Nucleus accumbens (tissue), 56 donors: ENCODE measurements around the gene CPD.

Source experiments
- DNase-seq, 56 donors: peaks; one replicate each; lab custom pipeline; 2025; lab: John Stamatoyannopoulos, UW

Gene CPD

GRCh38 chr17:30352240-30352814 lies 26.4 kb upstream of the CPD start:
- no peak for DNase-seq

DNA sequence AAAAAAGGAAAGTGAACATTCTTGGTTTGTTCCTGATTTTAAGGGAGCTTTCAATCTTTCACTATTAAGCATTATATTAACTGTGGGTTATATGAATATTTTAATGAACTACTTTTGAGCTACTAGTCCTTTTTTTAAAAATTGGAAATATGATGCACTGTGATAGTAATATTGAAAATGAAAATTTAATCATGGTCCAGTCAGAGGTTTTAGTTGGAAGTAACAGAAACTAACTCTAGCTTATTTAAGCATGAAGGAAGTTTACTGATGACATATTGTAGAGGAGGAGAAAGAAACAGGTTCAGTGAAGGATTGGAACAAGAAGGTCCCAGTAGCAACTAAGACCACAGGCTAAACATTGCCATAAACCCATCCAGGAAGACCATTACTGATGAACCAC lies 24.0 kb upstream of the CPD start:
- DNase-seq: no peak

DNA sequence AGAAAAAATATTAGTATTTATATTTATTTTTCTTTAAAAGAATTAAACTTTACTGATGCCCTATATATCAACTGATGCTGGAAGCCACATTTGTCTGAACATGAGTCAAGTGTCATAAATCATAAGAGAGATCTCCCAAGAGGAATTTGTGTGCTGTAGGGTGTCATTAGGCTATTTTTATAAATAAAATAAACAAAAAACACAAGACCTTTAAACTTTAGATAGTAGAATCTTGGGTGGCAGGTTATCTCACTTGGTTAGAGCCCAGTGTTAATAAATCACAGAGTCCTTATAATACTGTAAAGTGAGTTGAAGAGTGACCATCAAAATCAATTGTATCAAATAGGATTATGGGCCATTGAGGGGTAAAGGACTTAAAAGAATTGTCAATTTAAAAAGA lies 21.3 kb upstream of the CPD start:
- DNase-seq: no peak

DNA sequence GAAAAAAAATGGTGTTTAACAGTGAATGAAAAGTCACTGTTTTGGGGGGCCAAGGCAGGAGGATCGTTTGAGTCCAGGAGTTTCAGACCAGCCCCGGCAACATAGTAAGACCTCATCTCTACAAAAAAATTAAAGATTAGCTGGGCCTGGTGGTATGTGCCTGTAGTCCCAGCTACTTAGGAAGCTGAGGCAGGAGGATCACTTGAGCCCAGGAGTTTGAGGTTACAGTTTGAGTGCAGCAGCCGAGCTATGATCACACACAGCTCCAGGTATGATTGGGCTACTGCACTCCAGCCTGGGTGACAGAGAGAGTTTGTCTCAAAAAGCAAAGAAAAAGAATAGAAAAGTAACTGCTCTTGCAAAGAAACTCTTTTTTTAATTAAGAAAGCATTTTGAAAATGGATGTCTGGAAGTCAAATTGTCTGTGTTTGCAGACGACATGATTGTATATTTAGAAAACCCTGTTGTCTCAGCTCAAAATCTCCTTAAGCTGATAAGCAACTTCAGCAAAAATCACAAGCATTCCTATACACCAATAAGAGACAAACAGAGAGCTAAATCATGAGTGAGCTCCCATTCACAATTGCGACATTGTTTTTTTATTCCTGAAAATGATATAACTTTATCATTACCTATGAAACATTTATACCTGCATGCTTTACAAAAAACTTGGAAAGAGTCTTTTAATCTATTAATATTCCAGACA lies 20.5 kb upstream of the CPD start:
- no peak for DNase-seq

DNA sequence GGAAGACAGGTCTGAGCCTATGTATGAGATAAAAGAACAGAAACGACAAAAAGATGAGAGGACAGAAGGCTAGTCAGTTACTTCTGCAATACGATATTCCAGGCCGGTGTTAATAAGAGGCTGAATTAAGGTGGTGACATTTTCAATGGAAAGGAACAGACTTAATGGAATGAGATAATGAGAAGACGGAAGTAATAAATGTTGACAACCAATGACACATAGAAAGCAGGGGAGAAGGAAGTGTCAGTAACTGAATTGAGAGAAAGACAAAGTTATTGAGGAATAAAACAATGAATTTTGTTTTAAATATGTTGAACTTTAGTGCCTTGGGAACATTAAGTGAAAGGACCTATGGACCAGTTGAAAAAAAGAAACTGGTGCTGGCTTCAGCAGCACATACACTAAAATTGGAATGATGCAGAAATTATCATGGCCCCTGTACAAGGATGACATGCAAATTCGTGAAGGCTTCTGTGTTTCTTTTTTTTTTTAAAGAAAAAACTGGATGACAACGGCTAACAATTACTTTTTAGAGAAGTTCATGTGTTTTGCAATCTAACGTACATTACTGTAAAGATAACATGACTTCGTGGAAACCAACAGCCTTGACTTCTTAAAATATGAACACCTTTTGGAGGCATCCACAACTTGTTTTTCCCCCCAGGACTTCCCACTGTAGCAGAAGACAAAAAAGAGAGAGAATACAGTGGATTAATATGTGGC lies 18.5 kb upstream of the CPD start:
- DNase-seq: no peak

- no peak for DNase-seq
These were observed 16.9 kb upstream of the CPD start for GRCh38 chr17:30361766-30362279.

DNA sequence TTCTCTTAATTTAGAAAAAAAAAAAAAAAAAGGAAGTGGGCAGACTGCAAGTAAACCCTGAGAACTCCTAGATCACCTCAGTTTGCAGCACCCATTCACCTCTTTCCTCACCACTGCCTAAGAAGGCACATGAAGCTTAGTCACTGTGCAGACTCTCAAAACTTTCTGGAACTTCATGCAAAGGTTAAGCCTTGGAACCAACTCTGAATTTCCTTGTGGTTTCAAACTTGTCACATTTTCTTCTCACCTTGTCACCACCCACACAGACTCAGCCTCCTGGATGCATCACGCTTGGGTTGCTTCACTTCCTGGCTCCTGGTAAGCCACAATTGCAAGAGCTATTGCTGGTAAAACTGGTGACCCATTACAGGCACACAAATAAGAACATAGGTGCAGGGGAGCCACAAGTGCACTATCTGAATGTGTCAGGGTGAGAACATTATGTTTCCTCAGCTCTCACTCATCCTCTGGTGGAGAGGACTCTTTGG lies 15.0 kb upstream of the CPD start:
- peak in 8 of 56 donors; percentile 11 to 54 (median 29) for DNase-seq

DNA sequence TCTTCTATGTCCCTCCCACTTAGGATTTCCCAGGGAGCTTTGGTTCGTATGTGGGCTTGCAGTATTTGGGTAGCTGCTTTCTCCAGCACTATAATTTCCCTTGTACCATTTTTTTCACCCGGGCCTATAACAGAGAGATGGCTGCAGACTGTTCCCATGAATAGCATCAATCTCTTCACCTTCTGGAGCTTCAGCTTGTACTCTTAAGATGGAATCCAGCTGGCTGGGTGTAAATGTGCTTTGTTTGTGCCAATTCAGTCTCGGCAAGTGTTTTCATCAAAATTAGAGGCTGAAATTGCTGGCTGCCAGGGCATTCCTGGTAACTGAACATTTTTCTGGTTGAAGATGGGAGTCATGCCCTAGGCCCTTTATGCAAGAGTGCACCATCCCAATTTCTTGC lies 12.2 kb upstream of the CPD start:
- no peak for DNase-seq

- DNase-seq: peak in 8 of 56 donors; percentile 8 to 45 (median 18)
These were observed 9.6 kb upstream of the CPD start for GRCh38 chr17:30368912-30369720.

DNA sequence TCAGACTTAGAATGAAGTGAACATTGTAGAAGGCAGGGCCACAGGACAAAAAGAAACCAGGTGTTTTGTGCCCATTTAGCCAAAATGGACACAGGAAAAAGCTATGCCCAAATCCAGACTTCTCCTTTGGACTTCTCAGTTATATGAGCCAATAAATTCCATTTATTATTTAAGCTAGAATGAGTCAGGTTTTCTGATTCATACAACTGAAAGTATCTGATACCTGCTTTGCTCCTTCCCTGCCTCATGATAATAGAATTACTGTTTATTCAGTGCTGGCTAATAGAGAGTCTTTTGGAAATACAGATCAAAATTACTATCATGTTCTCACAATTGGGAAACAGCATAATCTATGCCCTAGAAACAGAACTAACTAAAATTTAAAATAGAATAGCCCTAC lies 8.7 kb upstream of the CPD start:
- DNase-seq: no peak

DNA sequence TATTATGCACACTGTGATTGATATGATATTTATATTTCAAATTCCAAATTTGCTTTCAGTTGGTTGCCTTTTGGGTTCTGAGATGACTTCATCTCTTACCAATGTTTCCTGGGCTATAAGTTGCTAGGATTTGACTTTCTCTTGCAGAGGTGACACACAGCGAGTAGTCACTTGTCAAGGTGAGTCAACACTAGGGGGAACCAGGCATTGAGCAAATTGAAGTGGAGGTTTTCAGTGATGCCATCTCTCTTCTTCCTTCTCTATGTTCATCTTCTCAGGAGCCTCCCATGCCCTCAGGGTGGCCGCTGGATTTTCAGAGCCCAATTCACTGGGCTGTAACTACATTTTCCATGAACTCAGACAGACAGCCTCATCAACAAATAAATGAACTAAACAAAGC lies 6.0 kb upstream of the CPD start:
- DNase-seq: no peak

DNA sequence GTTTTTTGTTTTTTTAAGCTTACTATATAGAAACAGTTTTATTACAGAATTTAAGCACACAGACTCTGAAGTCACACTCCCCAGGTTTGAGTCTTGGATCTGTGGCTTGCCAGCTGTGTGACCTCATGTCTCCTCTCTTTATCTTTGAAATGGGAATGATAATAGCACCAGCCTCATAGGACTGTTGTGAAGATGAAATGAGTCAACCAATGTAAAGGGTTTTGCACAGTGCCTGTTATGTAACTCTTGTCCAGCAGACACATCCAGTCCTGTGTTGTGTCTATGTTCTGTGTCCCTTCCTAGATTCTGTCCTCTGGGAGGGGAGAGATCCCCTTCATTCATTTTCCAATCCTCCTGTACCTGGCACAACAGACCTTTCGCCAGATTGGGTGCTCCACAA lies 3.1 kb upstream of the CPD start:
- DNase-seq: no peak

- peak in 43 of 56 donors; percentile 6 to 75 (median 34) for DNase-seq
These were observed 1.9 kb upstream of the CPD start for GRCh38 chr17:30376621-30377452.

DNA sequence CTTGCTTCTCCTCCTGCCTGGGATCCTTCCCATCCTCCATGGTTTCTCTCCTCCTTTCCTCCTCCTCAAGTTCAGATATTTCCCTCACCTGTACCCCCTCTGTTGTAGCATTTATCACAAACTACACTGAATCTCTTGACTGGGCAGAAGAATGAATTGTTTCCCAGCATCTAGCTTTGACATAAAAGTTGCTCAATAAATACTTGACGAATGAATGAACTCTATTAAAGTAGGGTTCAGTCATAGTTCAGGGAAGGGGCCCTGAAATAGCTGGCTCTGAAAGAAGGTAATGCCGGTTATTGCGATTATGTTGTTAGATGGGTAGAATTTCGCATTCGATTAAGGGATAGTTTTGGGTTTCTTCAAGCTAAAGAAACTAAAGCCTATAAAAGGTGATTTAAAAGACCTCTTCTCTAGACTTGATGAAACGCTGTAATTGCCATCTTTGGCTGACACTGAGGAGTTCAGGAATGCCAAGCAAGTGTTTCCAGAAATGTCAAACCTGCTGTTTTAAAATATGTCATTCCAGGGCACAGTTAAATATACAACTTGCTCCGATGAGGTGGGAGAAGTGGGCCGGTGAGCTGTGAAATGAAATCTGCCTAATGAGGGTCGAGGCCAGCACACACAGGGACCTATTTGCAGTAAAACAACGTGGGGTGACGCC lies 1.0 kb upstream of the CPD start:
- peak in 1 of 56 donors; percentile 52 for DNase-seq

DNA sequence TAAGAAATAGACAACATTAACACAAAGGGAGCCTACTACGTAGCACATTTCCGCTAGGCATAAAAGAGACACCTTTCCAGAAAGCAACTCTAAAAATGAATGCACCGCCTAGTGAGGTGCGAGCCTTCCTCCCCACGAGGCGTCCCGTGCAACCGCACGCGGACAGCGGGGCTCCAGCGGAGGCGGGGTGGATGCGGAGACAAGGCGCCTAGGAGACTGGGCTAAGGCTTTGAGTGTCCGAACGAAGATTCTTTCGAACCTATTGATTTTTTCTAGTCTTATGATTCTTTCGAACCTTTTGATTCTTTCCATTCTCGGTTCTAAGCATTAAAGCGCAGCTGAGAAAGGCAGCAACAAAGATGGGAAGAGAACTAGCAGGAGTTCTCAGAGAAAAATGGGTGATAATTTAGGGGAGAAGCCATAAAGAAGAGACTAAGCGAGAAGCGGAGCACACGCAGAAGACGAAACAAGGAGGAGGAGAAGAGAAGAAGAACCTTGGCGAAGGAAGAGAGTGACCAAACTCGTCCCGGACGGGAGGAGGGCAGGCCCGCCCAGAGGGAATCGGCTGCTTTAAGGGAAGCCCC lies 394 bp upstream of the CPD start:
- peak in 15 of 56 donors; percentile 13 to 59 (median 34) for DNase-seq

- peak in 10 of 56 donors; percentile 6 to 52 (median 38) for DNase-seq
These were observed 676 bp downstream of the CPD start for GRCh38 chr17:30379303-30379902.

DNA sequence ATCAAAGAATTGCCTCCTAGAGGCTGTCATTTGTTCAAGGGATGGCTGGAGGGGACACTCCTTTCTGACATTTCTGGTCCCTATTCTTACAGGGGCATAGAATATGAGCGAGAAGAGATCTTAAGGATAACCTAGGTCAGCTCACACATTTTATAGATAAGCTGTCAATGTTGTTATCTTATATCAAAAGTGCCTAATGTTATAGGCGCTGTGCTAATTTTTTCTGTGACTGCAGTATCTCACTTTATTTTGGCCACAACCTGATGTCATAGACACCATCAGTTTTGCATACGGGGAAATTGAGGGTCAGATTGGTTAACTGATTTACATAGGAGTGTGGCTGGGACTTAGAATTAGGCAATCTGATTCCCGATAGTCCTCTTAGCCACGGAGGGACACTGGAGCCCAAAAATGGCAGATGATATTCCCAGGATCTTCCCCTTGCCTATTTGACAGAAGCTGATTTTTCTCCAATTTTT lies 1.2 kb downstream of the CPD start:
- DNase-seq: no peak
